Right forelimb (tissue), 1 donor: ENCODE measurements around the gene HEG1.

Experiments used
- DNase-seq: peaks from one replicate; pipeline ENCODE4 v3.0.0-alpha.2; 2018

The HEG1 gene

DNA sequence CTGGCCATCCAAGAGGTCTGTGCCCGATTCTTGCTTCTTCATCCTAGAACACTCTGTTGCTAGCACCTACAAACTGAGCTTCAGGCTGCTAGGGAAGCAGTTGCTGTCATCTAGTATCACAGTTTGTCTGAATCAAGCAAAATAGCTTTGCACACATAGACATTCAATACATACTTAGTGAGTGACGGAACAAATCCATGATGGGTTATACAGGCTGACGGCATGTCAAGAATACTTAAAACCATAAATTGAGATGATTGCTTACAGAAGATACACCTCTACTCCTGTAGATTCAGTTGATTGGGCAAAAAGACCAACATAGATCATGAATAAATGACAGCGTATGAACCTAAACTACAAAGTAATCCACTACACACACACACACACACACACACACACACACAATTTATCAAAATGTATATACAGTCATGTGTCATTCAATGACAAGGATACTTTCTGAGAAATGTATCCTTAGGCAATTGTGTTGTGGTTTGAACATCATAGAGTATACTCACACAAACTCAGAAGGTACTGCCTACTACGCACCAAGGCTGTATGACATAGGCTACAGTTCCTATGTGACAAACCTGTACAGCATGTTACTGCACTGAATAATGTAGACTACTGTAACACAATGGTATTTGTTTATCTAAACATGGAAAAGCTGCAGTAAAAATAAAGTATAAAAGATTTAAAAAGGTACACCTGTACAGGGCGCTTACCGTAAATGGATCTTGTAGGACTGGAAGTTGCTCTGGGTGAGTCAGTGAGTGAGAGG, 14.4 kb upstream of the HEG1 start:
- DNase-seq = no peak

DNA sequence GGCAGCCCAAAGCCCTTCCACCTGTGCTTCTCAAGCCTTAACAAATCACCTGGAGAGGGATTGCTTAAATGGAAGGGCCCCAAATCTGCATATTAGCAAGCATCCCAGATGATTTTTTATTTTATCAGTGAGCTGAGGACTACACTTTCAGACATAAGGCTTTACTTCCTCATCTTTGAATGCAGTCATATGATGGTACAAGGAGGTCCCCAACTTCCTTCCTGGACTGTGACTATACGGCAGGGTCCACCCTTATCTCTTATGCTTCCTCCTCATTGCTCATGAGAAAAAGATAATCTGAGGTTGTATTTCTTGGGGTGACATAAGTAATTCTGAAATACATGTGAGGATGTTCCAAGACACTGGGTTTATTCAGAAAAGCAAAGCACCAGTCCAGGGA, 13.7 kb upstream of the HEG1 start:
- DNase-seq = no peak

DNA sequence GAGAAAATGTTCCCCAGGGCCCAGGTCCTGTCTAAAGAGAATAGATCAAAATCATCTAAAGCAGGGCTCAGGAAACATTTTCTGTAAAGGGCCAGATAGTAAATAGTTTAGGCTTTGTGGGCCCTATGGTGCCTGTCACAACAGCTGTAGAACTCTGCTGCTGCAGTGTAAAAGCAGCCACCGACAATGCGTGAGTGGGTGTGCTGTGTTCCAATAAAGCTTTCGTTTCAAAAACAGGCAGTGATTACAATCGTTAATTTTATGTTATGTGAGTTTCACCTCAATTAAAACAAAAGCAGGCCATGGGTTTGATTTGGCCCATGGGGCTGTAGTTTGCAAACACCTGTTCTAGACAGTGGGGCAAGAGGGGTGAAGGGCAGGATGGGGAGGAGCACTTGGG, 12.5 kb upstream of the HEG1 start:
- DNase-seq = no peak

DNA sequence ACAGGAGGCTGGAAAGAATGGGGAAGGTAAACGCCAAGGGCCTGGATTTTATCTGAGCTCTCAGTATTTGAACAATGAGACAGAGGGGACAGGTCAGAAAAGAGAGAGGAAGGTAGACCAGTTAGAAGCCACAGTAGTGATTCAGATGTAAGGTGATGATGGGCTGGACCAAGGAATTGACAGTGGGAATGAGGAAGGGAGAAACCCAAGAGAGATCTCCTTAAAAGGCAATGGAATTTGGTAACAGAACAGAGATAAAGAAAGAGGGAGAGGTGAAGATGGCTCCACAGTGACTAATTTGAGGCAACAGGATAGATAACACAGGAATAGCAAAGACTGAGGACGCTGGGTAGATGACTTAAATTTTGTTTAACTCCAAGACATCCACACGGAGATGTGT, 11.4 kb upstream of the HEG1 start:
- DNase-seq = no peak

DNA sequence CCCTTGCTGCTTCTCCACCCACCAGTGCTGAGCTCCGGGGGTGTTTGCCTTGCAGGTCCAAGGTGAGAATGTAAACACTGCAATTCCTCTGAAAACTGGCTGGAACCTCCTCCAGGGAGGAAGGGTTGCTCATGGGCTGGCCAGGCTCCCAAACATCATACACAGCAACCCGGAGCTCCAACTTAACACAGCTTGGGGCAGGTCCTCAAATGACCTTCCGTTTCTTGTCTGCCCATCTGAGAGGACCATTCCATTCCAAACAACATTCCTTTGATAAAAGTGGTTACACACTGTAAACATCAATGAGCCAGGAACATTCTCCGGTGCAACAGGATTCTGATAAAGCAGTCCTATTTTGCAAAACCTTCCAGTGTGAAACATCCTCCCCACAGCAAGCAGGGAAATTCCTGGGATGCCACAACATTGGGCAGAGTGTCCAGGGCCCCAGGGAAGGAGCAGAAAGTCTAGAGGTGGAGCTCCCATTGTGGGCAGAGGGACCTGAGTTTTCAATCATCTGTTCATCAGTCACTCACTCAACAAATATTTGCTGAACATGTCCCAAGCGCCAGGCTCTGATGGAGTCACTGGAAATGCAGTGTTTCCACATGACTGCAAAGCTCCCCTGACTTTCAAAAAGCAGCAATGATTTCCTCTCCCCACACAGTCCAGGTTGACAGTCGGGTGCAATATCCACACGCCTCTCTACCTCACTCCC, 7.3 kb upstream of the HEG1 start:
- DNase-seq = no peak

DNA sequence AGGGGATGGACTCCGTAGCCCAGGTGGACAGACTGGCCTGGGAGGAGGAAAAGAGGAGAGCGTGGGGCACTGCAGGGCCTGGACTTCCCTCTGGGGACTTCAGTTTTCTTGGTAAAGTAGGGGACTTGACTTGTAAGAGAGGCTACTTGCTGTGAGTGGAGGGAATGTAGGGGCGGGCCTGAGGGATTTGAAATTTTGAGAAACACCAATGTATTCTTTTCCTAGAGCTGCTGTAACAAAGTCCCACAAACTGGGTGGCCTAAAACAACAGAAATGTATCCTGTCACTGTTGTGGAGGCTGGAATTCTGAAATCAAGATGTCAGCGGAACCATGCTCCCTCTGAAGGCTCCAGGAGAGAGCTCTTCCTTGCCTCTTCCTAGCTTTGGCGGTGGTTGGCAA, 5.8 kb upstream of the HEG1 start:
- no peak for DNase-seq

DNA sequence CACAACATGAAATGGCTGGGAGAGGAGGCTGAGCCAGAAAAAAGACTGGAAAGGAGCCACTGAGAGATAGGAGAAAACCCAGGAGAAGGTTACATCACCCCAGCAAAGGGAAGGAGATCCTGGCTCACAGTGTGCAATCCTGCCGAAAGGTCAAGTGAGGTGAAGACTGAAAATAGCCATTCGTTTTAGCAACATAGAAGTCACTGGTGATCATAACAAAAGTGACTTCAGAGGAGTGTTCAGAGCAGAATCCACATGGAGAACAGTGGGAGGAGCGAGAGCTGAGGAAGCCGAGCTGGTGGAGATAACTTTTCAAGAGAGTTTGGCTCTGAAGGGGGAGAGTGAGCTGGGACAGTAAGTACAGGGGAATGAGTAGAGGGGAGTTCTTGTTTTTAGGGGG, 5.4 kb upstream of the HEG1 start:
- no peak for DNase-seq

DNA sequence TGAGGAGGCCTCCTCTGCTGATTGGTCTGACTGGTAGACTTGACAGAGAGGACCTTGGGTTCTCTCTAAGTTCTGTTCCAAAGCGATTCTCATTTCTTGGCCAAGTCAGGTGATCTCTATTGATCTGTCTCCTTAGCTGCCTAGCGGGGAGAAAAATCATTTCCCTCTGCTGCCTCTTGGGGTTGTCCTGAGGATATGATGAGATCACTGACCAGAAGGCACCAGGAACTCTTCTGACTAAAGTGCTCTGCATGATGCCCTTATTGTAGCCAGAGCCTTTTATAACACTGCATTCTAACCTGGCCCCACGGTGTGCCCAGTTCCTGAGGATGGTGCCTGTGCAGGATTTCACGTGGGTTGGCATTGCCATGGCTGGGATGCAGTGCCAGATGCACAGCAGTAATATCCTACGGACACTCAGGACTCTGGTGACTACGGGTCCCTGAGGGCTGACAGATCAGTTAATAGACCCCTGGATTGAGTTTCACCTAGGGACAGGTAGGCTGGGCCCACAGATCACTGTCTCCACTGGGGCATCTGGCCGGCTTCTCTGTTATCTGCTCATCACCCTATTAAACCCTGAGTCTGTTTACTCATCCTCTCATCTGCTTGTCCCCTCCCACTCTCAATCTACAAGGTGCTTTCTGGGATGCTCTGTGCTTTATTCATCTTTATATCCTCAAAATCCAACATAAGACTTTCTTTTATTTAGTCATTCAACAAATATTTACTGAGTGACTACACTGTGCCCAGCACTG, 3.9 kb upstream of the HEG1 start:
- DNase-seq = no peak

DNA sequence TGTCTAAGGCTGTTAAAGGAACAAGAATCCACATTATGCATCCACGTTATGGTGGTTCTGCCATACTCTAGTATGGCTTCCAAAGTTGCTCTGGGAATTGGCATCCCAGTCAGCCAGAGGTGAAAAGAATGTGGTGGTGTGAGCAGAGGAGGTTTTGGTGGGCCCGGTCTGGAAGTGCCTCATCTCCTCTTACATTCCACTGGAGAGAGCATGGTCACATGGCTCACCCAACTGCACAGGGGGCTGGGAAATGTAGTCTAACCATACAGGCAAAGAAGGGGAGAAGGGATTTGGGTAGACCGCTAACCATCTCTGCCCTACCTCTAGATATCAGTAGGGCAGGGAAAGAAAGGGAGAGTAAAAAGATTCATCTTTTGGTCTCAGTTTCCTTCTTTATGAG, 3.2 kb upstream of the HEG1 start:
- no peak for DNase-seq

DNA sequence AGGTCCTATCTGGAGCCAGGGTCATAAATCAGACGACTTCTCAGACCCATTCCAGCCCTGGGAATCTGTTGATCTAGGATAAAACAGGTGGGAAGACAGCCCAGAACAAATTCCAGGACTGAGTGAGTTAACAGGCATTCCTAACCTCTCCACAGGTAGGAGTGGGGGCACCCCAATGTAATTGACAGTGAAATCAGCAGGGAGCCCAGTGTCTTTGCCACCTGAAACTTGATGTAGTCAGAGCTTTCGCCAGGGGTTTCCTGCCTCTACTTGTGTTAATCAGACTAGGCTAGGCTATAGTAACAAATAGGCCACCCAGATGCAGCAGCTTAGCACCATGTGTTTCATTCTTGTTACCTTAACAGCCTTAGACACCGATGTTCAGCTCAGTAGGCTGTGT, 2.7 kb upstream of the HEG1 start:
- no peak for DNase-seq

DNA sequence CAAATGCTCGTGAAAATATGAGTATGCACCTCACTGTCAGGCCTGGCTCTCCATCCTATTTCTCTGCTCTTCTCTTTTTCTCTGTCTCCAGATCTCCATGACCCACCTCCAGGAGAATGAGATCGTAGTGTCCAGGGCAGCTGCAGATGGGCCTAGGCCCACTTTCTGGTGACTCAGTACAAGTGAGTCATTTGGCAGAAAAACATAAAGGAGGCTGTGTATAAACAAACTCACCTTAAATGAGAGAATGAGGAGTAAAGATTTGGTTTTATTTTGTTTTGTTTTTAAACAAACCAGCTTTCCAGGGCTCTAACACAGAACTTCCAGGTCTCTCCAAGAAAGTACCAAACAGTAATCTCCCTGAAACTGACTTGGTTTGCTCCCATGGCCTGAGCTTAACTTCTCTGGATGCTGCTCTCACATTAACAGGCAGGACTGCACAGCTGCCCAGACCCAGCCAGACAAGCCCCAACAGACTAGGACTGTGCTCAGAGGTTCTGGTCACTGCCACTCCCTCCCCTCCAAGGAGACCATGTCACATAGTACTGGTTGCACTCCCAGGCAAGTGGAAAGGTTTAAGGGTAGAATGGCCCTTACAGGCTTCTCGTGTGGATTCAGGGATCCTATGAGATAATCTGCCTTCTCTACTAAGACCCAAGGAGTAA, 1.5 kb upstream of the HEG1 start:
- no peak for DNase-seq

DNA sequence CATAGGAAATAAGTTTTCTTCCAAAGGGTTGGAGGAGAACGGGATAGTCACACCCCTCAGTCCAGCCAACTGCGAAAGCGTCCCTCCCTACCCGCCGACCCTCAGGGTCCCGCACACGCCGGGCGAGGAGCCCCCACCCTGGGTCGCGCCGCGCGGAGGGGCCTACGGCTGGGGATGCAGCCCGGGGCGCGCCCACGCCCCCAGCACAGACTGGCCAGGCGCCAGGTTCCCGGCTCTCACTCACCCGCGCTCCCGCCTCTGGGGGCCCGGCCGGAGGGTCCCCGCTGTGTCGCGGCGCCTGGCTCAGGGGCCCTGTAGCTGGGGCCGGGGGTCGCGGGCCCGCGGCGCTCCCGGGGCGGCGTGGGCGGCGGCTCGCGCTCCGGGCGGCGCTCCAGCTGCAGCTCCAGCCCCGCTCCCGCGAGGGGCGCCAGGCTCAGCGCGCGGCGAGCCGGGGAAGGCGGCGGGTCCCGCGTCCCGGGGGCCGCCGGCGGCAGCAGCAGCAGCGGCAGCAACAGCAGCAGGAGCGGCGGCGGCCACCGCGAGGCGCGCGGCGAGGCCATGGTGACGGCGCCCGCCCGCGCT, 375 bp downstream of the HEG1 start:
- peak; percentile 72 for DNase-seq

DNA sequence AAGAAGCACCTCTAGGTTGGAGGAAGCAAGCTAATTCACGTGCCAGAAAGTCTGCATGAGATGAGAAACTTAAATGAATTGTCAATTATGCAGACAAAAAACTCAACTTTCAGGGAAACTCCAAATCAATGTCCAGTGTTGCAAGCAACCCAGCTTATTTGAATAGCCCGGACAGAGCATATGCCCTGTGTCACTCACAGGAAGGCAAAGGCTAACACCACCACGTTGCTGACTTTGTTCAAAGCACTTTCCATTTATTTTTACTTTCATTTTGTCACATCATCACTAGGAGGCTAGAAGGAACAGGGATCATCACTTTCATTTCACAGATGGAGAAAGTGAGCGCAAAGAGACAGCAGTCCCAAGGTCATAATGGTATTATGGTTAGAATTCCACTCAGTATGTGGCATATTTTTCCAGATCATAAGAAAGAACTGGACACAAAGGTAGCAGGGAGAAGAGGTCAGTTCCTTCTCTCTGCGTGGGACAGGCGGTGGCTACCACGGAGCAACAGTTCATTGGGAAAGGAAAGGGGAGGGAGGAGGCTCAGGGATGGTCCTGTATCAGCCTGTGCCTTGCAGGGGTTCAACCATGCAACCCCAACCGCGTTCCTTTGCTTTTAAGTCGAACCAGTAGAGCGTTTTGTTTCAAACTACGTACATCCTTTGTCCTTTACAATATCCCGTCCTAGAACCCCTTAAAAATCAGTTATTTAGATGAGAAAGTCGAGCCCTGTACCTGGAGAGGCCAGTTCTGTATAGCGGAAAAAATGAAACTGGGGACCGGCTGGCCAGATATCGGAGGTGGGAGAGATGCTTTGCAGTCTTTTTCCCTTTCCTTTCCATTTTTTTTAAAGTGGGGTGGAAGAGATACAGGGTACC, 1.1 kb downstream of the HEG1 start:
- DNase-seq = no peak

DNA sequence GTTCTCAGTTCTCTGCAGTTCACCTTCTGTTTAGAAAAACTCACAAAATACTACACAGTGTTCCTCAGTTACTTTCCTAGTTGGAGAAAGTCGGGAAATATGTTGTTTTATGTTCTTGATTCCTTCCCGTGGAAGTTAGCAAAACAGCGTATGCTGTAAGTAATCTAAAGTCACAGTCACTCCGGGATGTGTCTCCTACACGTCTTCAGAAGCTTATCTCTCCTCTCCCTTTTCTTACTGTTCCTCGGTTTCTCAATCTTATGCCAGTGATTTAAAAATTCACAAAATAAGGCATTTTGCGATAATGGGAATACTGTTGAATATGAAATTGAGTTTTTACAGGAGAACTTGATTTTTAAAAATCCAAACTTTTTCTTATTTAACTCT, 1.7 kb downstream of the HEG1 start:
- no peak for DNase-seq

DNA sequence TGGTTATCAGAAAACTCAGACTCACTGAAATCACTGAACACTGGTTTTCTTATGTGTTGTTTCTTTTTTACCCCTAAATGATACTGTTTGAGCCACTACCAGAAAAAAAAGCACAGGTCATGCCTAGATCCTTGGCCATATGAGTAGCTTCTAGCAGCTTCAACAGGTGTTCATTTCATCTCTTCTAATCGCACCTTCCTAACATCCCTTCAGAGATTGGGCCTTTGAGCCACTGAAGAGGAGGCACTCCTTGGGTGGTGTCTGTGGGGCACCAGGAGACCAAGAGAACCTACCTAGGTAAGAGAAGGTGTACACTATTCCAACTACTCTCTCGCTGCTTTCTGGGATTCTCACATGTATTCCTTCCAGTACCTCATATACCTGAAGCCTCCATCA, 2.5 kb downstream of the HEG1 start:
- DNase-seq = no peak

DNA sequence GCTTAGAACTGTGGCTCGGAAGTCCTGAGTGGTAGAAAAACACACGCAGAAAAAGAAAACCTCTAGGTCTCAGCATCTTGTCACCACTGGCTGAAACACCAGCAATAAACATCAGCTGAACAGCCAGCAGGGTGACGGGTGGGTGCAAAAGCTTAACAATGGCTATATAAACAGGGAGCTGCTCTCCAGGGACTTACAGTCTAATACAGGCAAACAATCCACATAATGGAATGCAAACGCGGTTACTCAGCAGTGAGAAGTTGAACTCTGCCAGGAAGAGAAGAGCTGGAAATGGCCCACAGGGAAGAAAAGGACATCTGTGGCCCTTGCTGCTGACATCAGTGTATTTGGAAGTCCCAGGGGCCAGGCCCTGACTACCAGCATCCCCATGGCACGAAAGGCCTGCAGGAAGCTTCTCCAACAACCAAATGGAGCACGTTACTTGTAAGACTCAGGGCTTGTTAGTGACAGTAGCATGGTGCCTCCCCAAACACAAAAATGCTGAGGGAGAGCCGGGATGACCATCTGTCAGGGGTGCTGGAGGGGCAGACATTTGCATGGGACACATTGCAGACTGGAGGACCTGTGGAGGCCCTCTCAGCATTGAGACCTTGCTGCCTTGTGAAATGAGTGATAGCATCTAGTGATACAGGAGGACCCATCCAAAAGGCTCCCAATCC, 3.0 kb downstream of the HEG1 start:
- no peak for DNase-seq

DNA sequence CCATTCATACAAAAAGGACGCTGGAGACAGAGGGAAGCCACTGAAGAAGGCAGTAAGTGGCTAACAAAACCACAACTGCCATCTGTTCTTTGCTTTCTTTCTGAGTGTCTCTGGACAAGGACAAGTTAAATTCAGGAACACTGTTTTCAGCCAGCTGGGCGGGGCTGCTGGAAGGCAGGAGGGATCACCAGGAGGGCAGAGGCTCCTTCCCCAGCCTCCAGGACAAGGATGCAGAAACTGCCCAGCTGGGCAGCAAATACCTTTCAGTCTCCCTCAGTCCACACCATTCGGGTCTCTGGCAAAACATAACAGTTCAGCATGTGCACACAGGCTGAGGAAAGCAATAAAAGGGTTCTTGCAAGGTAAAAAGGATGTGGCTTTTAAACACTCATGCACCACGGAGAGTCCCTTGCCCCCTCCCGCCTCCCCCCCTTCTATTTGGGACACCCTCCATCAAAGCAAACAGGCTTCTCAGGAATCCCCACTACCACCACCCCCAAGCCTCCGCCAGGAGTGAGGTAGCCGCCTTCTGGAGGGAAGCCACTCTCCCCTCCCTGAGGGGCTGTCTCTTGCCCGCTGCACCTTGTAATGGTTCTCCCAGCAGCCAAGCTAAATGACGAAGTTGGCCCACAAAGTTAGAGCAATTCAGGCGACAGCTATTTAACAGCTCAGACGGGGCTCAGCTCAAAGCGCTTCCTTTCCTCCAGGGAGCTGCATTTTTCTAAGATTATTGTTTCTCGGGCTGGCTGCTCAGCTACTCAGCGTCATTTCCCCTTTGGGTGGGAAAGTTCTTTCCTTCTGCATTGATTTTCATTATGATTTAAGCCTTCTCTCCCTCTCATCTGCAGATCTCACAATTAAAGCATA, 3.8 kb downstream of the HEG1 start:
- DNase-seq = peak; percentile 80

DNA sequence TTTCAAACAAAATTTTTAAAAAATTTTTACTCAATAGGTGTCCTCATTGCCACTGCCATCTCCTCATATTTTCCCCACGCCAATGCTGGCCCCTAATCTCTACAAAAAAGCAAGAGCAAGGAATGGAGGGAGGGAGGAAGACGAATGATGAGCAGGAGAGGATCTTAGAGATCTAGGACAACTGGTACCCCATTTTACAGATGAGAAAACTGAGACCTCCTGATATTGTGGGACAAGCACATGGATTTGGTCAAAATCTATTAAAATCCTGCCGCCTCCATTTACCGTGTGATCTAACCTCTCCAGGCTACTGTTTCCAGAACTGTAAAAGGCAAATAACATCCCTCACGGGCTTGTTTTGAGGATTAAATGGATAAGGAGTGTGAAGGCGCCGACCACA, 4.6 kb downstream of the HEG1 start:
- DNase-seq = no peak

DNA sequence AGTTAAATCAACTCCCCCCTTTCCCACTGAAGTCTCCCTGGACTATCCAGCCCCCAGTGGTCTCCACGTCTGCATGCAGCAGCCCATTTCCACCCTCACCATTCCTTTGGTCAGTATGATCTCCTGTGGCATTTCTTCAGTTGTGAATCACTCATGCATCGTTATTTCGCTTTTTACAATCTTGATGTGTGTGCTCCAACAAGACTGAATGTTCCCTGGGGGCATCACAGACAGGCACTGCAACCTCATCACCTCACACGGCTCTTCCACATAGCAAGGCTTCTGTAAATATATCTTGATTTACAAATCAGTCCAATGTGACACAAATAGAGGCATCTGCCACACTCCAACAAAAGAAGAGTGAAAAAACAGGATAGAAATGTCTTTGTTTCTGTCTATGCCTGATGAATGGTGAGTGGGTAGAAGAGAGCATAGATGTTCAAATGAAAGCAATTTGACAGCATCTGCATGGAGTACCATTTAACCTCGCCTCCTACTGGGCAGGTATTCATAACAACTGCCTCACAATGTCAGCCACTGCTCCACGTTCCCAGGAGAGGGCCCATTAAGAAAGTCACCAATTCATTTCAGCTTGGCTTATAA, 5.2 kb downstream of the HEG1 start:
- peak; percentile 23 for DNase-seq

DNA sequence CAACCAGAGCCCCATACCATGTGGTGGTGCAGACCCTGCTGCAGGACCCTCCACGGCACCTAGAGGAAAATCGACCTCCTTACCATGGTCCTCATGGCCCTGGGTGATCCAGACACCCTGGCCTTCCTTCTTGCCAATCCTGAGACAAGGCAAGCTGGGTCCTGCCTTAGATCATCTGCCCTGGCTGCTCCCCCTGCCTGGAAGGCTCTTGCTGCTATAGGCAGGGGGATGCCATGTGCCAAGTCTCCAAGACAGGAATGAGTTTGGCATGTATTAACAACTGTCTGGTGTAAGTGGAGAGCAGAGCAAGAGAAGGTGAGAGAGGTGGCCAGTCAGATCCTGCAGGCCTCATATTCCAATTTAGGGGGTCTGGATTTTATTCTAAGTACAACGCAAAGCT, 7.5 kb downstream of the HEG1 start:
- peak; percentile 13 for DNase-seq
